Measurements from ENCODE around the gene RETREG2.

DNA sequence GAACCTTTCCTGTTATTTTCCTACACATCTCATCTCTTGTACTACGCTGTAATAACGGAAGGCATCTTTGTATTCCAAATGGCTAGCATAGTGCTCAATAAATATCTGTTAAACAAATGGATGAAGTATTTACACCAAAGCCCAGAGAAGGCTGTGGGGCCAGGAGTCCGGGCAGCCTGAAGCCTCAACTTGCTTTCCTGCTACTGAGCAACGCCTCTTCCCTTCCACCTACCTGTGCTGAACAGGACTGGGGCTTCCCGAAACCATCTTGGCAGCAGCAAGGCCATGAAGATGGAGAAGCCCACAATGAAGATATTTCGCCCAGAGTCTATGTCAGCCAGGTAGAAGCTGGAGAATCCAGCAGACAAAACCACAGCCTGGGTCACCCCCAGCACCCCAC is 14.9 kb upstream of the RETREG2 start:
- no peak for TF ChIP-seq POLR2AphosphoS5 (IDR thresholded peaks at IDR 0.05; ENCODE audit: insufficient read depth in 1 of 2, low read depth in 1 of 2)
- TF ChIP-seq, protein P1, sequence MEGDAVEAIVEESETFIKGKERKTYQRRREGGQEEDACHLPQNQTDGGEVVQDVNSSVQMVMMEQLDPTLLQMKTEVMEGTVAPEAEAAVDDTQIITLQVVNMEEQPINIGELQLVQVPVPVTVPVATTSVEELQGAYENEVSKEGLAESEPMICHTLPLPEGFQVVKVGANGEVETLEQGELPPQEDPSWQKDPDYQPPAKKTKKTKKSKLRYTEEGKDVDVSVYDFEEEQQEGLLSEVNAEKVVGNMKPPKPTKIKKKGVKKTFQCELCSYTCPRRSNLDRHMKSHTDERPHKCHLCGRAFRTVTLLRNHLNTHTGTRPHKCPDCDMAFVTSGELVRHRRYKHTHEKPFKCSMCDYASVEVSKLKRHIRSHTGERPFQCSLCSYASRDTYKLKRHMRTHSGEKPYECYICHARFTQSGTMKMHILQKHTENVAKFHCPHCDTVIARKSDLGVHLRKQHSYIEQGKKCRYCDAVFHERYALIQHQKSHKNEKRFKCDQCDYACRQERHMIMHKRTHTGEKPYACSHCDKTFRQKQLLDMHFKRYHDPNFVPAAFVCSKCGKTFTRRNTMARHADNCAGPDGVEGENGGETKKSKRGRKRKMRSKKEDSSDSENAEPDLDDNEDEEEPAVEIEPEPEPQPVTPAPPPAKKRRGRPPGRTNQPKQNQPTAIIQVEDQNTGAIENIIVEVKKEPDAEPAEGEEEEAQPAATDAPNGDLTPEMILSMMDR (IDR thresholded peaks at IDR 0.05): no peak
- no peak for TF ChIP-seq POLR2A (IDR thresholded peaks at IDR 0.05)
